Measurements from ENCODE around the gene SH3BP5. TPM values are rescaled to one million over a fixed set of nuclear protein-coding genes. Genes with fewer than 3 reads are reported as not detected.

The SH3BP5 gene, protein sequence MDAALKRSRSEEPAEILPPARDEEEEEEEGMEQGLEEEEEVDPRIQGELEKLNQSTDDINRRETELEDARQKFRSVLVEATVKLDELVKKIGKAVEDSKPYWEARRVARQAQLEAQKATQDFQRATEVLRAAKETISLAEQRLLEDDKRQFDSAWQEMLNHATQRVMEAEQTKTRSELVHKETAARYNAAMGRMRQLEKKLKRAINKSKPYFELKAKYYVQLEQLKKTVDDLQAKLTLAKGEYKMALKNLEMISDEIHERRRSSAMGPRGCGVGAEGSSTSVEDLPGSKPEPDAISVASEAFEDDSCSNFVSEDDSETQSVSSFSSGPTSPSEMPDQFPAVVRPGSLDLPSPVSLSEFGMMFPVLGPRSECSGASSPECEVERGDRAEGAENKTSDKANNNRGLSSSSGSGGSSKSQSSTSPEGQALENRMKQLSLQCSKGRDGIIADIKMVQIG
- 6.5 and 8.6 TPM in 2 replicates for total RNA-seq

DNA sequence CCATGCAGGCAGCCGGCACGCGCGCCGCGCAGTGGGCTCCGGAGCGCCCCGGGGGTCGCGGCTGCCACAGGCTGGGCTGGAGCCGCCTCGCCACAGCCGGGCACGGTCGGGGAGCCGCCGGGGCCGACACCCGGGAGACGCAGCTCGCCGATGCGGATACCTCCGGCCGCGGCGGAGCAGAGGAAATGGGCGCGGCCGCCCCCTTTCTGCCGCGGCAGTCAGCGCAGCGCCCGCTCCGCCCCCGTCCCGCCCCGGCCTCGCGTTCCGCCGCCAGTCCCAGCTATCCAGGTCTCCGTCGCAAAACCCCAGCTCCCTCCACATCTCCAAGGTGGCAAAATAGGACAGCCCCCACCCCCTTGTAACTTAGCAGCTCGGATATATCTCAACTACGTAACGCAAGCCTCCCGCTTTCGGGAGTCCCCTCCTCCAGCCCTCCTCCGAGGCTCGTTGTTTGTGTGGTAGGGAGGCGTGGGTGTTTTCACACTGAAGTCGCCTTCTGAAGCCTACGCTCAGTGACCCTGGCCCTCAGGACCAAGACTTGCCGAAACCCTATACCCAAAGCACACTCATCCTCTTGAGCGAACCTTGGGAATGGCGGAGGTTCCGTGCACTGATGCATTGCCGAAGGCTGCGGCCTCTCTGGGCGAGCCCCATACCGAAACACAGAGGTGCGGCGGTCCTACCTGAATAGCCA is at the start of gene SH3BP5:
Gene SH3BP5 (minus strand): TSS at position 182 of the 694 bp plus-strand sequence. CDS start 178 bp downstream, at position 4.

DNA sequence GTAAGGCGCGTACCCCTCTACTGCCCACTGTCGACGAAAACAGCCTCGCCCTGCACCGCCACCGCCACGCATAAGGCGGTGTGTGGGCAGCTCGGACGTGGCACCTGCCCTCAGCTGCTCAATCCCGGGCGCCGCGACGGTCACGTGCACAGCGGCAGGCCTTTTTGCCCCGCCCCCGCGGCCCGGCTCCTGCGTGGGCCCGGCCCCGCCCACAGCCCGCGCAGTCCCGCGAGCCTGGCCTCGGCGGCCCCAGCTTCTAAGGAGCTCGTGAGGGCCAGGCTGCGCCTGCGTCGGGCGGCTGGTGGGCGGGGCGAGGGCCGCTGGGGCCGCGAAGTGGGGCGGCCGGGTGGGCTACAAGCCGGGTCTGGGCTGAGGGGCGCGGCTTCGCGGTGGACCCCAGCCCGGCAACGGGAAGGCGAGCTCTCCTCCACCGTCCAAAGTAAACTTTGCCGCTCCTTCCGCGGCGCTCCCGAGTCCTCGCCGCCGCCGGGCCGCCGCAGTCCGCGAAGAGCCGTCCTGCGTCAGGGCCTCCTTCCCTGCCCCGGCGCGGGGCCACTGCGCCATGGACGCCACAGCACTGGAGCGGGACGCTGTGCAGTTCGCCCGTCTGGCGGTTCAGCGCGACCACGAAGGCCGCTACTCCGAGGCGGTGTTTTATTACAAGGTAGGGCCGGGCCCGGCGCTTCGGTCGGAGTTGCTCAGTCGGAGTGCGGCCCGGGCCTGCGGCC is 126.3 kb downstream of the SH3BP5 start, which contains the start of gene CAPN7:
Gene CAPN7 (plus strand): TSS at position 313 of the 728 bp plus-strand sequence. CDS start 250 bp downstream, at position 563.

Other genes with a start within 250 kb of the SH3BP5 start
- 16.0 and 21.6 TPM in 2 replicates for gene RBSN, start 233.4 kb downstream of the SH3BP5 start, total RNA-seq
- 16.9 and 24.8 TPM in 2 replicates for gene CAPN7, start 126.3 kb downstream of the SH3BP5 start, total RNA-seq
- gene METTL6, start 95.0 kb upstream of the SH3BP5 start, total RNA-seq: 12.0 and 20.9 TPM in 2 replicates
- gene EAF1, start 95.0 kb upstream of the SH3BP5 start, total RNA-seq: 15.4 and 16.0 TPM in 2 replicates
- gene COLQ, start 189.1 kb upstream of the SH3BP5 start, total RNA-seq: 0.08 TPM in 1 of 2 replicates, not detected in the other

All from epithelial cell of alveolus of lung (primary cell).